HG03066 (cell line): ENCODE data around the gene BMS1.
"Not testable (repeated sequence)": the region's sequence is repeated elsewhere in the genome, so short reads cannot be mapped to it uniquely, and the experiment has no call there.

Experiments used
- ATAC-seq: cut with Tn5 transposase; IDR thresholded peaks from one replicate; pipeline ENCODE4 v1.9.1; 2021; ENCODE audit warnings: low read depth; ENCODE audit not compliant: unreplicated experiment

BMS1 gene, protein sequence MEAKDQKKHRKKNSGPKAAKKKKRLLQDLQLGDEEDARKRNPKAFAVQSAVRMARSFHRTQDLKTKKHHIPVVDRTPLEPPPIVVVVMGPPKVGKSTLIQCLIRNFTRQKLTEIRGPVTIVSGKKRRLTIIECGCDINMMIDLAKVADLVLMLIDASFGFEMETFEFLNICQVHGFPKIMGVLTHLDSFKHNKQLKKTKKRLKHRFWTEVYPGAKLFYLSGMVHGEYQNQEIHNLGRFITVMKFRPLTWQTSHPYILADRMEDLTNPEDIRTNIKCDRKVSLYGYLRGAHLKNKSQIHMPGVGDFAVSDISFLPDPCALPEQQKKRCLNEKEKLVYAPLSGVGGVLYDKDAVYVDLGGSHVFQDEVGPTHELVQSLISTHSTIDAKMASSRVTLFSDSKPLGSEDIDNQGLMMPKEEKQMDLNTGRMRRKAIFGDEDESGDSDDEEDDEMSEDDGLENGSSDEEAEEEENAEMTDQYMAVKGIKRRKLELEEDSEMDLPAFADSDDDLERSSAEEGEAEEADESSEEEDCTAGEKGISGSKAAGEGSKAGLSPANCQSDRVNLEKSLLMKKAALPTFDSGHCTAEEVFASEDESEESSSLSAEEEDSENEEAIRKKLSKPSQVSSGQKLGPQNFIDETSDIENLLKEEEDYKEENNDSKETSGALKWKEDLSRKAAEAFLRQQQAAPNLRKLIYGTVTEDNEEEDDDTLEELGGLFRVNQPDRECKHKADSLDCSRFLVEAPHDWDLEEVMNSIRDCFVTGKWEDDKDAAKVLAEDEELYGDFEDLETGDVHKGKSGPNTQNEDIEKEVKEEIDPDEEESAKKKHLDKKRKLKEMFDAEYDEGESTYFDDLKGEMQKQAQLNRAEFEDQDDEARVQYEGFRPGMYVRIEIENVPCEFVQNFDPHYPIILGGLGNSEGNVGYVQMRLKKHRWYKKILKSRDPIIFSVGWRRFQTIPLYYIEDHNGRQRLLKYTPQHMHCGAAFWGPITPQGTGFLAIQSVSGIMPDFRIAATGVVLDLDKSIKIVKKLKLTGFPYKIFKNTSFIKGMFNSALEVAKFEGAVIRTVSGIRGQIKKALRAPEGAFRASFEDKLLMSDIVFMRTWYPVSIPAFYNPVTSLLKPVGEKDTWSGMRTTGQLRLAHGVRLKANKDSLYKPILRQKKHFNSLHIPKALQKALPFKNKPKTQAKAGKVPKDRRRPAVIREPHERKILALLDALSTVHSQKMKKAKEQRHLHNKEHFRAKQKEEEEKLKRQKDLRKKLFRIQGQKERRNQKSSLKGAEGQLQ

GRCh38 chr10:42782446-42783180, at the start of gene BMS1:
Gene BMS1, plus strand, starts transcription at chr10:42782795. Its CDS starts 1,600 bp downstream, at chr10:42784395.
- ATAC-seq = peak; percentile 96

DNA sequence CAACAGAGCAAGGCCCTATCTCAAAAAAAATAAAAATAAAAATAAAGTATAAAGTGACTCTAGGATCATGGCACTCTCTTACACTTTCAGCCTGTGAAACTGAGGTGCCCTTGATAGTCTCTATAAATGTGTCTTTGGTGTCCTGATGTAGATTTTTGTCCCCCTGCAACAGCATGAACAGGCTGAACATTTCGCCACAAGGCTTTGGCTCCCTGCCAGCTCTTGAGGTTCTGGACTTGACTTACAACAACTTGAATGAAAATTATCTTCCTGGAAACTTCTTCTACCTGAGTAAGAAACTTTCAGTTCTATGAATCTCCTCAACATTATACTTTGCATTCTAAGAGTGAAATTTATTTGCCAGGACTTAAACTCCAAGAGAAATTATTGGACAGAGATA, 48.1 kb upstream of the BMS1 start:
- ATAC-seq = no peak

GRCh38 chr10:42738679-42739078, 43.9 kb upstream of the BMS1 start:
- ATAC-seq = no peak

DNA sequence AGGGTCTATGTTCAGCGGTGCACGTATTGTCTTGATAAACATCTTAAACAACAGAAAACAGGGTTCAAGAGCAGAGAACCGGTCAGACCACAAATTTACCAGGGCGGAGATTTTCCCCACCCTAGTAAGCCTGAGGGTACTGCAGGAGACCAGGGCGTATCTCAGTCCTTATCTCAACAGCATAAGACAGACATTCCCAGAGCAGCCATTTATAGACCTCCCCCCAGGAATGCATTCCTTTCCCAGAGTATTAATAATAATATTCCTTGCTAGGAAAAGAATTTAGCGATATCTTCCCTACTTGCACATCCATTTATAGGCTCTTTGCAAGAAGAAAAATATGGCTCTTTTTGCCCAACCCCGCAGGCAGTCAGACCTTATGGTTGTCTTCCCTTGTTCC, 41.1 kb upstream of the BMS1 start:
- not testable (repeated sequence) for ATAC-seq

DNA sequence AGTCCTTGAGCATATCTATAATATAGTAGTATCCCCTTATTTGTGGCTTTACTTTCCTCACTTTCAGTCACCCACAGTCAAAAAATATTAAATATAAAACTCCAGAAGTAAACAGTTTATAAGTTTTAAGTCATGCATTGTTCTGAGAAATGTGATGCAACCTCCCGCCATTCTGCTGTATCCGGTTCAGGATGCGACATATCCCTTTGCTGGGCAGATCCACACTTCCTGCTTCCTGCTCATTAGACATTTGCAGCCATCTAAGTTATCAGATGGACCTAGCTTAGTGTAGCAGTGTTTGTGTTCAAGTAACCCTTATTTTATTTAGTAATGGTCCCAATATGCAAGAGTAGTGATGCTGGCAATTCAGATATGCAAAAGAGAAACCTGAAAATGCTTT, 38.9 kb upstream of the BMS1 start:
- ATAC-seq = no peak

GRCh38 chr10:42744134-42744701, 38.4 kb upstream of the BMS1 start:
- ATAC-seq = no peak

- no peak for ATAC-seq
Measured at GRCh38 chr10:42753126-42753506, 29.5 kb upstream of the BMS1 start.

GRCh38 chr10:42753507-42754154, 29.0 kb upstream of the BMS1 start:
- ATAC-seq = no peak

DNA sequence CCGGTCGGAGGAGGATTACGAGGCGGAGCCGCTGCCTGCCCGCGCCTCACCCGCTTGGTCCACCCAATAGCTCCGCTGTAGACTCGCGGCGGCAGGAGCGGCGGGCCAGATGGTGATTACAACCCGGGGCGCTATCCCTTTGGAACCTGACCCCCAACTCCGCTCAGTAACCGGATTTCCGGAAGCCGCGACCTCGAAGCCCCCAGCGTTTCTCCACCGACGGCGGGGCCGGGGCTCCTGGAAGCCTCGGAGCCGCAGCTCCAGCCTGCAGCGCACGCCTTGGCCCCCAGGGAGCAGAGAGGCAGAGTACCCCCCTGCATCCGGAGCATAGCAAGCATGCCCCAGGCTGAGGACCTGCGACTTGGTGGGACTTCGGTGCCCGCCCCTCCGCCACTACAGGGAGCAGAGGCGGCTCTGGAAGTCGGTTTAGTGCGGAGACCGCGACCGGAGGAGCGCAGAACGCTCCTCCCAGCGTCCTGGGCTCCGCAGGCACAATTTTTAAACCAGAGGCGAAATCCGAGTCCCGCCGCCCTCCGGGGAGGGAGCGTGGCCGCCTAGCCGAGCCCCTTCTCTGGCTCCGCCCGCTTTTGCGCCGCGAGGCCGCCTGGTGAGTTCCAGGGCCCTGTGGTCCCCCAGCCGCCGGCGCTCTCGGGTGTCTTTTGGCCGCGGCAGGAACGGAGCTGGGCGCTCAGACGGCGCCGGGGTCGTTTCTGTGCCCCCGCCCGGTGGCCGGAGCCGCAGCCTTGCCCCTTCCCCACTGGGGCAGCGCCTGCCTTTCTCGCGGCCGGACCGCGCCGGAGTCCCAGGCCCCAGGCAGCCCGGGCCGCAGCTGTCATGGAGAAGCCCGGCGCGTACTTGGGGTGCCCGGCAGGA, 28.2 kb upstream of the BMS1 start:
- no peak for ATAC-seq

DNA sequence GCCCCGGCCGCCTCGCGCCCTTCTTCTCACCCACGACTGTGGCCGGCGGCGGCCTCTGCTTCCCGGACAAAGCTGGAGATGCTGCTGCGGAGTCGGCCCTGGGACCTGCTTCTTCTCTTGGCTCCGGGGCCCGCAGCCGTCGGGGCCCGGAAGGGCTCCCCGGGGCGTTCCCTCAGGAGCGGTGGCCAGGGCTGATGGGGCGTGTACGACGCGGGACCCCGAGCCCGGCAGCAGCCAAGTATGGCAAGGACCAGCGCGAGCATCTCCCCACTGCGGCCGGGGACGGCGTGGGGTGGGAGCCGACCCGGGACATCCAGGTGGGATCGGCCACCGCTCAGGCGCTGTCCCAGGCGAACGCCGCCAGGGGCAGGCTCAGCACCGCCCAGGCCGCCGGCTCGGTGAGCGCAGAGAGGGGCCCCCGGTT, 27.6 kb upstream of the BMS1 start:
- ATAC-seq = no peak

DNA sequence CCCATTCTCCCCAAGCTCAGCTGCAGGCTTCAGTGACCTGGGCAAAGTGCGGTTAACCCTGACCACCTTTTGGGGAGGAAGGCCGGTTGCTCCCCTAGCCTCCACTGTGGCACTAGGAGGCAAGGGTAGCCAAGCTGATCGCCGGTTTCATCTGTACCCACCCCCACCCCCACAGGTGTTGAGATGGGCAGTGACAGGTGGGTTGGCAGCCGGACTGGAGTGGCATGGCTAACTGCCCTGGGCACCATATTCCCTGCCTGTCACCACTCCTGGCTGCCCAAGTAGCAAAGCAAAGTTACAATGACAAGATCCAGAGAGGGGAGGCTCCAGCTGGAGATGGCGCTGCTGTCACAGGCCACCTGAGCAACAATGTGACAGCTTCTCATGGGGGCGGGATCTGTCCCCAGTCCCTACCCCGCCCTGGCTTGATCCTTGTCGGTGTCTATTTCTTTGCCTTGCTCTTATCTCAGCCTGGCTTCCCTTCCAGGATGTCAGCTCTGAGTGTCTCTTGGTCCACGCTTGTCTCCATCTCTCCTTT, 27.0 kb upstream of the BMS1 start:
- ATAC-seq = no peak

DNA sequence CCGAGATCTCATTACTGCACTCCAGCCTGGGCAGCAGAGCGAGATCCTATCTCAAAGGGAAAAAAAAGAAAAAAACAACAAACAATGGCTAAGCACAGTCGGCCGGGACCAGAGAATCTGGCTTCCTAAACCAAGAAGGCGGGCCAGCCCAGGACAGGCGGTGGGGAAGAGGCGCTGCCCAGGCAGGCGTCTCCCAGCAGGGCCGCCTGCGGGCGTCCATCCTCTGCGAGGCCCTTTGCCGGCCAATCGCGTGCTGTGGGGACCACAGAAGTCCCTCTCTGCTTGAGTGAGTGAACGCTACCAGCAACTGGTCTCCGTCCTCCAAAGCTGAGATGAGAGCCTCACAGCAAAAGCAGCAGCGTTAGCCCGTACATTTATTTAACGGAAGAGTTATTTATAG, 14.7 kb upstream of the BMS1 start:
- ATAC-seq = no peak

GRCh38 chr10:42768581-42769152, 13.9 kb upstream of the BMS1 start:
- ATAC-seq = no peak

- no peak for ATAC-seq
Measured at GRCh38 chr10:42769173-42769572, 13.4 kb upstream of the BMS1 start.

DNA sequence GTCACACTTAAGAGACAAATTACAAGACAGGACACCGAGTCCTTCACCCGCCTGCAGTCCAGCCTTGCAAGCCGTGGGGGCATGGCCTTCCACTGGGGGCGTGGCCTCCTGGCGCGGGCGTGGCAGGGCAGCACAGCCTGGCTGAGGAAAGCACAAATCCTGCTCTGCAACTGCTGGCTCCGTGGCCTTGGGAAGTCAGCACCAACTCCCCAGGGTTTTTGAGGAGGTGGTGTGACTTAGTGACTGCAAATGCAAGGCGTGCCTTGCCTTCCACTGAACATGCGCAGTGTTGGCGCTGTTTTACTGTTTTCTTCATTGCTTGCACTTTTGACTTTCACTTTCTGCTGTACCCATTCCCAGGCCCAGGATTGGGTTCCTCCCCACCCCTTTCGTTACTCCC, 12.9 kb upstream of the BMS1 start:
- ATAC-seq = no peak

DNA sequence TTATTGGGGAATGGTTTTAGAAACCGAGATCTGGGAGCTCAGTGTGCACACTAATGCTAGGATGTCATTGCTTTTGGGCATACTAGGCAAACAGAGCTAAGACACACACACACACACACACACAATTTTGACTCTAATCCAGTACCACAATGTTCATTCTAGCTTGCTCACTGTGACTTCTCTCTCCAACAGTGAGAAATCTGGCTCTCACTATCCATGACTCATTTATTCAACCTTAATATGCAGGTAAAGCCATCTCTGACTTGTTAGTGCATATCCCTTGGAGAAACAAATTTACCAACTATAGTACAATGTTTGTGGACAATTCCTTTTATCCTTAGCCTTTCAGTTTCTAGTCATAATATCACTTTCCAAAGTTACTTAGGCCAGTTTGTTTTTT, 5.9 kb upstream of the BMS1 start:
- ATAC-seq = no peak

- no peak for ATAC-seq
Measured at GRCh38 chr10:42780456-42780855, 2.1 kb upstream of the BMS1 start.
